ENCODE data around the gene CCDC40.

Gene CCDC40

GRCh38 chr17:80104321-80104955 lies 68.0 kb downstream of the CCDC40 start:
- H3K9ac ChIP-seq (ENCODE audit: low read depth, low read length, poor library complexity), result peak overlapping the region; percentile 60
- peaks cover 10% of the 10 kb centered on the region for H3K79me1 ChIP-seq (ENCODE audit: low read depth, low read length)
- H3K27me3 ChIP-seq (ENCODE audit: control insufficient read depth in 3 of 3, insufficient read depth in 3 of 3, low read depth in 1 of 3, low read length in 3 of 3), result no peaks in the 10 kb centered on the region
- H4K91ac ChIP-seq (ENCODE audit: low read depth, low read length, poor library complexity), result no peak overlapping the region
- no peak overlapping the region for H2BK12ac ChIP-seq (ENCODE audit: low read length)
- peak overlapping the region; percentile 32 for H3K4ac ChIP-seq (ENCODE audit: low read length)
- no peaks in the 10 kb centered on the region for H3K9me3 ChIP-seq (replicated peaks in 1 of 2; ENCODE audit: control insufficient read depth in 2 of 2, insufficient read depth in 1 of 2, low read depth in 1 of 2, low read length in 2 of 2)
- no peak overlapping the region for H2BK15ac ChIP-seq (ENCODE audit: low read length)
- H3K4me1 ChIP-seq (ENCODE audit: control insufficient read depth in 2 of 2, insufficient read depth in 1 of 2, low read depth in 1 of 2, low read length in 2 of 2), result peaks cover 5 to 17% of the 10 kb centered on the region in 2 donors
- peak overlapping the region; percentile 78 for H3K23ac ChIP-seq (ENCODE audit: low read depth, low read length, poor library complexity)
- DNase-seq (ENCODE audit: low spot score), result no peak
- no peak overlapping the region for H4K8ac ChIP-seq (ENCODE audit: low read depth, low read length)
- H3K18ac ChIP-seq (ENCODE audit: low read length), result no peak overlapping the region
- H3K4me3 ChIP-seq (ENCODE audit: low read length in 2 of 2), result no peak overlapping the region
- no peak overlapping the region for H3K27ac ChIP-seq (replicated peaks; ENCODE audit: low read length)
- peak overlapping the region; percentile 24 for H2BK5ac ChIP-seq (ENCODE audit: low read length)
- no peak overlapping the region for H3K14ac ChIP-seq (ENCODE audit: low read length)
- H3K36me3 ChIP-seq (replicated peaks in 1 of 2; ENCODE audit: control insufficient read depth in 2 of 2, insufficient read depth in 2 of 2, low read length in 2 of 2), result peaks cover 0 to 6% of the 10 kb centered on the region in 2 donors
- H2BK120ac ChIP-seq (ENCODE audit: low read depth, low read length), result no peak overlapping the region
- no peak overlapping the region for H3K4me2 ChIP-seq (ENCODE audit: insufficient read depth, low read length, poor library complexity, severe bottlenecking)
- WGBS, 2 donors (ENCODE audit: extremely low coverage in 2 of 2, insufficient read length in 2 of 2, insufficient replicate concordance in 1 of 2), result no CpG with 5 or more reads among the region's 26 CpGs
- peak overlapping the region; percentile 27 for H2AK5ac ChIP-seq (ENCODE audit: low read depth, low read length)
- no peak overlapping the region for H2AFZ ChIP-seq (ENCODE audit: low read length)

- Histone ChIP-seq H3K4me2 (ENCODE audit: insufficient read depth, low read length, poor library complexity, severe bottlenecking) (no peak overlapping the region), H3K27ac (replicated peaks; ENCODE audit: low read length) (no peak overlapping the region), H3K27me3 (ENCODE audit: control insufficient read depth in 3 of 3, insufficient read depth in 3 of 3, low read depth in 1 of 3, low read length in 3 of 3) (no peaks in the 10 kb centered on the region), H3K36me3 (replicated peaks in 1 of 2; ENCODE audit: control insufficient read depth in 2 of 2, insufficient read depth in 2 of 2, low read length in 2 of 2) (peaks cover 0 to 6% of the 10 kb centered on the region in 2 donors), H2BK5ac (ENCODE audit: low read length) (no peak overlapping the region), H3K9ac (ENCODE audit: low read depth, low read length, poor library complexity) (peak overlapping the region; percentile 60), H2BK120ac (ENCODE audit: low read depth, low read length) (no peak overlapping the region), H3K4me3 (ENCODE audit: low read length in 2 of 2) (no peak overlapping the region), H3K18ac (ENCODE audit: low read length) (no peak overlapping the region), H3K9me3 (replicated peaks in 1 of 2; ENCODE audit: control insufficient read depth in 2 of 2, insufficient read depth in 1 of 2, low read depth in 1 of 2, low read length in 2 of 2) (no peaks in the 10 kb centered on the region), H2BK12ac (ENCODE audit: low read length) (no peak overlapping the region), H3K14ac (ENCODE audit: low read length) (peak overlapping the region; percentile 31), H4K91ac (ENCODE audit: low read depth, low read length, poor library complexity) (no peak overlapping the region), H2BK15ac (ENCODE audit: low read length) (no peak overlapping the region), H3K4me1 (ENCODE audit: control insufficient read depth in 2 of 2, insufficient read depth in 1 of 2, low read depth in 1 of 2, low read length in 2 of 2) (peaks cover 5 to 17% of the 10 kb centered on the region in 2 donors), H4K8ac (ENCODE audit: low read depth, low read length) (no peak overlapping the region), H3K23ac (ENCODE audit: low read depth, low read length, poor library complexity) (peak overlapping the region; percentile 78), H3K4ac (ENCODE audit: low read length) (no peak overlapping the region), H2AK5ac (ENCODE audit: low read depth, low read length) (peak overlapping the region; percentile 27), H2AFZ (ENCODE audit: low read length) (no peak overlapping the region), H3K79me1 (ENCODE audit: low read depth, low read length) (peaks cover 8% of the 10 kb centered on the region)
- WGBS, 2 donors (ENCODE audit: extremely low coverage in 2 of 2, insufficient read length in 2 of 2, insufficient replicate concordance in 1 of 2), result no CpG with 5 or more reads among the region's 18 CpGs
- no peak for DNase-seq (ENCODE audit: low spot score)
Measured at GRCh38 chr17:80104956-80105375, 68.5 kb downstream of the CCDC40 start.

GRCh38 chr17:80105762-80106161 lies 69.3 kb downstream of the CCDC40 start:
- no peak overlapping the region for H2BK15ac ChIP-seq (ENCODE audit: low read length)
- no peak overlapping the region for H4K91ac ChIP-seq (ENCODE audit: low read depth, low read length, poor library complexity)
- H3K9me3 ChIP-seq (replicated peaks in 1 of 2; ENCODE audit: control insufficient read depth in 2 of 2, insufficient read depth in 1 of 2, low read depth in 1 of 2, low read length in 2 of 2), result no peaks in the 10 kb centered on the region
- peak overlapping the region; percentile 11 for H3K4ac ChIP-seq (ENCODE audit: low read length)
- H3K36me3 ChIP-seq (replicated peaks in 1 of 2; ENCODE audit: control insufficient read depth in 2 of 2, insufficient read depth in 2 of 2, low read length in 2 of 2), result peaks cover 0 to 6% of the 10 kb centered on the region in 2 donors
- no peak overlapping the region for H3K4me3 ChIP-seq (ENCODE audit: low read length in 2 of 2)
- H3K27ac ChIP-seq (replicated peaks; ENCODE audit: low read length), result no peak overlapping the region
- H2AFZ ChIP-seq (ENCODE audit: low read length), result no peak overlapping the region
- peak overlapping the region; percentile 22 for H2BK12ac ChIP-seq (ENCODE audit: low read length)
- peaks cover 5 to 15% of the 10 kb centered on the region in 2 donors for H3K4me1 ChIP-seq (ENCODE audit: control insufficient read depth in 2 of 2, insufficient read depth in 1 of 2, low read depth in 1 of 2, low read length in 2 of 2)
- no peak overlapping the region for H3K18ac ChIP-seq (ENCODE audit: low read length)
- H2AK5ac ChIP-seq (ENCODE audit: low read depth, low read length), result no peak overlapping the region
- H2BK120ac ChIP-seq (ENCODE audit: low read depth, low read length), result no peak overlapping the region
- WGBS, 2 donors (ENCODE audit: extremely low coverage in 2 of 2, insufficient read length in 2 of 2, insufficient replicate concordance in 1 of 2), result no CpG with 5 or more reads among the region's 29 CpGs
- peak overlapping the region; percentile 91 for H3K23ac ChIP-seq (ENCODE audit: low read depth, low read length, poor library complexity)
- H3K79me1 ChIP-seq (ENCODE audit: low read depth, low read length), result peaks cover 8% of the 10 kb centered on the region
- no peak overlapping the region for H4K8ac ChIP-seq (ENCODE audit: low read depth, low read length)
- H3K9ac ChIP-seq (ENCODE audit: low read depth, low read length, poor library complexity), result no peak overlapping the region
- DNase-seq (ENCODE audit: low spot score), result no peak
- no peak overlapping the region for H2BK5ac ChIP-seq (ENCODE audit: low read length)
- H3K14ac ChIP-seq (ENCODE audit: low read length), result no peak overlapping the region
- H3K4me2 ChIP-seq (ENCODE audit: insufficient read depth, low read length, poor library complexity, severe bottlenecking), result no peak overlapping the region
- H3K27me3 ChIP-seq (ENCODE audit: control insufficient read depth in 3 of 3, insufficient read depth in 3 of 3, low read depth in 1 of 3, low read length in 3 of 3), result no peaks in the 10 kb centered on the region

GRCh38 chr17:80106176-80106575 lies 69.7 kb downstream of the CCDC40 start:
- Histone ChIP-seq H4K8ac (ENCODE audit: low read depth, low read length) (no peak overlapping the region), H2AFZ (ENCODE audit: low read length) (no peak overlapping the region), H3K9ac (ENCODE audit: low read depth, low read length, poor library complexity) (no peak overlapping the region), H2BK120ac (ENCODE audit: low read depth, low read length) (no peak overlapping the region), H2BK15ac (ENCODE audit: low read length) (no peak overlapping the region), H2BK5ac (ENCODE audit: low read length) (no peak overlapping the region), H3K9me3 (replicated peaks in 1 of 2; ENCODE audit: control insufficient read depth in 2 of 2, insufficient read depth in 1 of 2, low read depth in 1 of 2, low read length in 2 of 2) (no peaks in the 10 kb centered on the region), H3K4me1 (ENCODE audit: control insufficient read depth in 2 of 2, insufficient read depth in 1 of 2, low read depth in 1 of 2, low read length in 2 of 2) (peaks cover 5 to 13% of the 10 kb centered on the region in 2 donors), H3K36me3 (replicated peaks in 1 of 2; ENCODE audit: control insufficient read depth in 2 of 2, insufficient read depth in 2 of 2, low read length in 2 of 2) (peaks cover 0 to 6% of the 10 kb centered on the region in 2 donors), H3K4me2 (ENCODE audit: insufficient read depth, low read length, poor library complexity, severe bottlenecking) (no peak overlapping the region), H2AK5ac (ENCODE audit: low read depth, low read length) (no peak overlapping the region), H4K91ac (ENCODE audit: low read depth, low read length, poor library complexity) (no peak overlapping the region), H3K79me1 (ENCODE audit: low read depth, low read length) (peaks cover 9% of the 10 kb centered on the region), H2BK12ac (ENCODE audit: low read length) (no peak overlapping the region), H3K27ac (replicated peaks; ENCODE audit: low read length) (no peak overlapping the region), H3K23ac (ENCODE audit: low read depth, low read length, poor library complexity) (no peak overlapping the region), H3K27me3 (ENCODE audit: control insufficient read depth in 3 of 3, insufficient read depth in 3 of 3, low read depth in 1 of 3, low read length in 3 of 3) (no peaks in the 10 kb centered on the region), H3K18ac (ENCODE audit: low read length) (no peak overlapping the region), H3K4ac (ENCODE audit: low read length) (no peak overlapping the region), H3K14ac (ENCODE audit: low read length) (no peak overlapping the region), H3K4me3 (ENCODE audit: low read length in 2 of 2) (no peak overlapping the region)
- DNase-seq (ENCODE audit: low spot score), result no peak
- no CpG with 5 or more reads among the region's 10 CpGs for WGBS, 2 donors (ENCODE audit: extremely low coverage in 2 of 2, insufficient read length in 2 of 2, insufficient replicate concordance in 1 of 2)

All from neuronal stem cell (in vitro differentiated cells).